ENCODE measurements around the gene PTAFR. TPM values are rescaled to one million over a fixed set of nuclear protein-coding genes. Genes with fewer than 3 reads are reported as not detected.

Gene PTAFR
- total and polyA plus RNA-seq, 2 donors (not counting 1 experiment from before 2014, with no cell fraction given): 5.9 to 6.2 TPM

- WGBS (ENCODE audit: insufficient coverage): 48% methylated on average over 3 of the region's 5 CpGs
- H3K4me3 ChIP-seq (ENCODE audit: control extremely low read depth in 1 of 5, extremely low read depth in 1 of 5, insufficient read depth in 1 of 5, low read depth in 2 of 5, low read length in 4 of 5): no peak overlapping the region
- peak overlapping the region; percentile 76 for H3K27ac Mint-ChIP-seq
Observed at GRCh38 chr1:28144203-28145135, 32.0 kb downstream of the PTAFR start.

More at GRCh38 chr1:28144203-28145135, 32.0 kb downstream of the PTAFR start:
- ChIA-PET CTCF (interaction anchor here (1.1 to 2.7 kb wide), 4 partner anchors 9 to 64 kb away, joined by 3 to 9 read pairs (median 6); no protein-coding TSS in a partner anchor), POLR2A (interaction anchor here (1.3 kb wide), 1 partner anchor 9 kb away, joined by 4 read pairs; no protein-coding TSS in a partner anchor)
- TF ChIP-seq CTCF (IDR thresholded peaks at IDR 0.05) (no peak), EZH2 (IDR thresholded peaks at IDR 0.05; ENCODE audit: borderline replicate concordance, insufficient read depth, low read depth, low read length, poor library complexity, severe bottlenecking) (no peak)
- H3K36me3 ChIP-seq (replicated peaks in 1 of 2; ENCODE audit: control extremely low read depth in 1 of 2, control insufficient read depth in 1 of 2, extremely low read depth in 1 of 2, insufficient read depth in 2 of 2, low read length in 1 of 2): no peaks in the 10 kb centered on the region
- peak overlapping the region; percentile 36 for H3K4me3 Mint-ChIP-seq
- H3K4me2 ChIP-seq (replicated peaks; ENCODE audit: low read depth, low read length, poor library complexity, severe bottlenecking): no peak overlapping the region
- no peaks in the 10 kb centered on the region for H4K20me1 ChIP-seq (ENCODE audit: control insufficient read depth, insufficient read depth, low read length, poor library complexity, severe bottlenecking)
- ATAC-seq (ENCODE audit: low read depth) (peak; percentile 80), DNase-seq (peak; percentile 39)
- no peak overlapping the region for H3K27ac ChIP-seq (ENCODE audit: low read length in 2 of 2)
- H3K27me3 ChIP-seq (replicated peaks in 1 of 4; ENCODE audit: control extremely low read depth in 1 of 4, control insufficient read depth in 3 of 4, insufficient read depth in 4 of 4, low read length in 3 of 4): no peaks in the 10 kb centered on the region
- intact Hi-C loops (cut with micrococcal nuclease): loop anchor here (1.0 to 5.0 kb wide), 2 partner anchors 33 to 52 kb away; no protein-coding TSS in a partner anchor
- H2AFZ ChIP-seq (ENCODE audit: insufficient read depth, low read depth, low read length, poor library complexity, severe bottlenecking): no peak overlapping the region
- H3K4me1 ChIP-seq (ENCODE audit: control insufficient read depth in 2 of 2, insufficient read depth in 2 of 2, low read length in 2 of 2): peaks cover 13 to 42% of the 10 kb centered on the region in 2 donors
- H3K4me1 Mint-ChIP-seq: peaks cover 40% of the 10 kb centered on the region
- H3K9me3 Mint-ChIP-seq (ENCODE audit: insufficient read depth): no peaks in the 10 kb centered on the region
- no peaks in the 10 kb centered on the region for H3K79me2 ChIP-seq (ENCODE audit: control insufficient read depth, insufficient read depth, low read length)
- H3K9me3 ChIP-seq (ENCODE audit: control extremely low read depth in 1 of 3, control insufficient read depth in 2 of 3, insufficient read depth in 1 of 3, low read length in 2 of 3): no peaks in the 10 kb centered on the region
- no peaks in the 10 kb centered on the region for H3K27me3 Mint-ChIP-seq
- no peak overlapping the region for H3K9ac ChIP-seq (ENCODE audit: low read length)

All from B cell (primary cell).